Measurements from ENCODE around the gene SLC27A4.

The SLC27A4 gene

DNA sequence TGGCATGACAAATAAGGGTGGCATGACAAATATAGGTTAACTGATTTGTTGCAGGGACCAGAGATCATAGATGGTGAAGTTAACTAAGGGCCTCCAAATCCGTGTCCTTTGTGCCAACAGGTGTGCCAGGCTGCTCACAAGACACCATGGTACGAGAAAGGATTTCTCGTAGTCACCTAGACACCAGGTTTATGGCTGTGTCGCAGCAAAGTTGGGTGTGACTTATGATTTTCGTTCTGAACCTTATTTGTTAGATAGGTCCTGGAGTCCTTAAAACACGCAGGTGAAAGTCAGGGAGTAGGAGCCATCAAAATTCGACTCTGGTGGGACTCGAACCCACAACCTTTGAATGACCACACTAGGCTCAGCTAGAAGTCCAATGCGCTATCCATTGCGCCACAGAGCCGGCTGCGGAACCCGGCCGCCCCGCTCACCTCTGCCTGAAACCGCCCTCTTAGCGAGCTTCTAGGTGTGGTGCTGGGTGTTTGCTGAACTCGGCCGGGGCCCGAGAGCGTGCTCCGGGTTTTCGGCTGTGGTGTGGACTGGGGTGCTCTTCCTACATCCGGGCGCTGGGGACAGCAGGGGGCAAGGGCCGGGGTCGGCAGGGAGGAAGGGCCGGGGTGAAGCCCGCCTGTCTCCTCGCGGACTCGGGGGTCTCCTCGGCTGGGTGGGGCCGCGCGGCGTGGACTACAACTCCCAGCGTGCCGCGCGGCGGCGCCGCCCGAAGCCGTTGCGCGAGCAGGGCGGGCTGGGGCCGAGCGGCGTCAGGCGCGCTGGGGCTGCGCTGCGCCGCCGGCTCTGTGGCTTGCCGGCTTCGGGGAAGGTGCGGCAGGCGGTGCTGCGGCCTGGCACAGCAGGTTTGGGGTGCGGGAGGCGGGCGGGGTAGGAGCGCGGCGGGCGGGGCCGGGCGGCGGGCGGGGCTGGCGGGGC, at the start of gene SLC27A4:
Gene SLC27A4, plus strand, starts transcription at position 767 of the 930 bp plus-strand sequence. CDS start 2,606 bp downstream, outside the sequence.
- DNase-seq (ENCODE audit: low spot score) = peak; percentile 95

GRCh38 chr9:128292009-128292408, 48.3 kb upstream of the SLC27A4 start:
- DNase-seq (ENCODE audit: low spot score) = no peak

DNA sequence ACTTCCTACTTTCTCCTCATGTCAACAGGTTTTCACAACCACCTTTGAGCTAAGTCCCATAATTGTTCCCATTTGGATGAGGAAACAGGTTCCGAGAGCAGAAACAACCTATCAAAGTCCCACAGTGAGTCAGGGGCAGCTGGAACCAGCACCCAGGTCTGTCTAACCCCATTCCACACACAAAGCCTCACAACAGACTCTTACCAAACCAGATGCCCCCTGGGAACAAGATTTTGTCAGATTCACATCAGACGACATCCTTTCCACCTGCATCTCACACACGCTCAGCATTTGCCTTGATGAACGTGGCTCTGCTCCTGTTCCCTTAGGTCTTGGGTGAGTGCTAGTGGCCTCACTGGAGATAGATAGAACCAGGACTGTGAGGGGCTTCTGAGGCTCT, 47.2 kb upstream of the SLC27A4 start:
- no peak for DNase-seq (ENCODE audit: low spot score)

GRCh38 chr9:128294142-128294541, 46.2 kb upstream of the SLC27A4 start:
- DNase-seq (ENCODE audit: low spot score) = no peak

- peak; percentile 5 for DNase-seq (ENCODE audit: low spot score)
These were observed 43.7 kb upstream of the SLC27A4 start for GRCh38 chr9:128296340-128297220.

DNA sequence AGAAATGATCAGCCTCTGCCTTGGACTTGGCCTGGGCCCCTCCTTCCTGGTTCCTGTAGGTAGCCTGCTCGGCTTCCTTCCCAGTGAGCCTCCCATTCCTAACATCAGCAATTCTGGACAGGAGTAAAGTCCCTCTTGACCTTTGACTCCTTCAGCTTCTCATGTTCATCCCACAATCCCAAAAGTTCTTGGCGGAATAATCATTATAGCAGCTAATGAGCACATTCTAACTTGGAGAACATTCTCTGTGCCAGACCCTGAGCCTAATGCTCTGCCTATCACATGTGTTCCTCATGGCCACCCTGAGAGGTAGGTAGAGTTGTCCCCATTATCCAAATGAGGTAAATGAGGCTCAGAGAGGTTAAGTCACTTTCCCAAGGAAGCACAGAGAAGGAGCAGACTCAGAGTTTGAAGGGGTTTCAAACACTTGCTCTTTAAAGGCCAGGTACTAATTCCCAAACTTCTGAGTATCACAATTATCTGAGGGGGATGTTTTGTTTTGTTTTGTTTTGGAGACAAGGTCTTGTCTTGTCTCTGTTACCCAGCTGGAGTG, 43.0 kb upstream of the SLC27A4 start:
- DNase-seq (ENCODE audit: low spot score) = peak; percentile 5

- no peak for DNase-seq (ENCODE audit: low spot score)
These were observed 41.5 kb upstream of the SLC27A4 start for GRCh38 chr9:128298535-128299482.

- DNase-seq (ENCODE audit: low spot score) = peak; percentile 55
These were observed 36.0 kb upstream of the SLC27A4 start for GRCh38 chr9:128304136-128304970.

DNA sequence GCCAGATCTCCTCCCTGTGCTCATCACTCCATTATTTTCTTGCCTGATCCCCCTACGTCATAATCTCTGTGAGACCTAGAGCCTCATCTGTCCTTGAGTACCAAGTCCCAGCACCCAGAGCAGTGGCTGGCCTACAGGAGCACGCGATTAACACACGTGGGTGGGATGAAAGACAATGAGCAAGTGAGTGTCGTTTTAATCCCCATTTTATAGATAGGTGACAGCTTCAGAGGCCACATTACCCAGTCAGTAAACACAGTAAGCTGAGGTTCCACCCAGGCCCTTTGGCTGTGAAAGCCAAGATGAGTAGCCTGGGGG, 35.4 kb upstream of the SLC27A4 start:
- DNase-seq (ENCODE audit: low spot score) = peak; percentile 27

DNA sequence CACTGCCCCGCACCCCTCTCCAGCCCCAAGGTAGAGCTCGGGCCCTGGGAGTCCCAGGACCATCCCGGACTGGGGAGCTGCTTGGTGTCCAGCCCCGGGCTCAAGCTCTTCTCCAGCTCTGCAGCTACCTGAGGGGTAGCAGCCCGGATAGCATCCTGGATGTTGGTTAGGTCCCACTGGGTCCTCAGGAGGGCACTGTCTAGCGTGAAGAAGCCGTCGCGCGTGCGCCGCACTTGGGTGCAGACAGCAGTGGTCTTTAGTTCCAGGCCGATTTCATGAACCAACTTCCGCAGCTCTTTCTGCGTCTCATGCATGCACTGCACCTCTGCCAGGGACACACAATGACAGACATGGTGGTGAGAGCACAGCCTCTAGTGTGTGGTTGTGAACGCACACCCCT, 30.8 kb upstream of the SLC27A4 start:
- no peak for DNase-seq (ENCODE audit: low spot score)

DNA sequence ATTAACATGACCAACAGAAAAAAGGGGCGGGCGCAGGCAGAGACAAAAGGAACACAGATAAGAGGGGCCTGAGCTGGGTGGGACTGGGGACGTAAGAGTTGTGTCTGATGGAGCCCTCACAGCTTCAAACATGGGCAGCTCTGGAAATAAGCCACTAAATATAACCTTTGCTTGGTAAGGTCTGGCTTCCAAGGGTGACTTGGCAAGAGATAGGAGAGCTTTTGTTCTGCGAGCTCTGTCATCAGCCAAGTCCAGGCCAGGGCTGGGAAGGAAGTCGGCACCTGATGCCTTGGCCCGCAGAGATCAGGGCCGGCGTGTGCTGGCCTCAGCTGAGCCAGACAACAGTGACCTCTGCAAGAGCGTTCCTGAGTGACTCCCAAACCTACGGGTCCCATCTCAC, 29.9 kb upstream of the SLC27A4 start:
- no peak for DNase-seq (ENCODE audit: low spot score)

DNA sequence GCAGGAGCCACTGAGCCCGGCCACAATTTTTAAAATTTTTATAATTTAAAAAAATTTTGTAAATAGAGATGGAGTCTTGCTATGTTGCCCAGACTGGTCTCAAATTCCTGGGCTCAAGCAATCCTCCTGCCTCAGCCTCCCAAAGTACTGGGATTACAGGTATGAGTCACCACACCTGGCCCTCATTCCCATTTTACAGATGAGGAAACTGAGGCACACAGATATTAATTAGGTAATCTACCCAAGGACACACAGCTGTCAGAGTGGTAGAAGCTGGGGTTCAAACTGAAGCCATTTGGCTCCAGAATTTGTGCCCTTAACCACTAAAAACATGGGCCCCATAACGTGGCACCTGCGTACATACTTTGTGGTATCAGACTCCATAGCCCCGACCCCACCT, 25.6 kb upstream of the SLC27A4 start:
- DNase-seq (ENCODE audit: low spot score) = no peak

DNA sequence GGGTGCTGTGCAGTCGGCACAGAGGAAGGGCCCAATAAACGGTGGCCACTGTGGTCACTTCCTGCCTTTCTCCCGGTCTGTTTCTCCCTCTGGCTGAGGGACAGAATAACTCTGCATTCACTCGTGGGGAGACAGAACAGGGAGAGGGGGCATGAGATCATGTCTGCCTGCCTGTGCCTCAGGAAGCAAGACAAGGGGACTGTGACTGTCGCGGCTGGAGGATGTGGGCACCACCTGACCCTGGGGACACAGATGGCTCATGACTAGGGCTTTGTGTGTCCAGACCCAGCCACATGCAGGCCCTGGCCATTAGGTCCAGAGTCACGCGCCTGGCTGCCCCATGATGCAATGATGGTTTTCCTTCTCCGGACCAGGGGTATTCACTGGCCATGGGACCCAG, 23.9 kb upstream of the SLC27A4 start:
- DNase-seq (ENCODE audit: low spot score) = no peak

DNA sequence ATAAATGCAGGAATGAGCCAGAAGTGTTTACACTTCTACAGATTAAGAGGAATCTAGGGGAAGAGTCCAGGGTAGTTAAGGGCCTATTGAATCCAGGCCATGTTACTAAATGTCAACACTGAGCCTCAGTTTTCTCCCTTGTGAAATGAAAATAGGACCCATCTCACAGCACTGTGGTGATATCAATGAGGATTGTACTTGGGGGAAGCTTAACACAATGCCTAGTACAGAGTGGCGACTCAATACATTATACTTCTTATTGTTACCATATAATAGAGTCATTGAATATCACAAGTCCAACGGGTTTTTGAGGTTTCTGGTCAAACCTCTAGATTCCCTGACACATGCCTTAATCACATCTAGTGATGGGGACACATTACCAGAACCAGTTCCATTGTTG, 22.7 kb upstream of the SLC27A4 start:
- no peak for DNase-seq (ENCODE audit: low spot score)

GRCh38 chr9:128321343-128321742, 19.0 kb upstream of the SLC27A4 start:
- DNase-seq (ENCODE audit: low spot score) = no peak

GRCh38 chr9:128321879-128322403, 18.4 kb upstream of the SLC27A4 start:
- no peak for DNase-seq (ENCODE audit: low spot score)

DNA sequence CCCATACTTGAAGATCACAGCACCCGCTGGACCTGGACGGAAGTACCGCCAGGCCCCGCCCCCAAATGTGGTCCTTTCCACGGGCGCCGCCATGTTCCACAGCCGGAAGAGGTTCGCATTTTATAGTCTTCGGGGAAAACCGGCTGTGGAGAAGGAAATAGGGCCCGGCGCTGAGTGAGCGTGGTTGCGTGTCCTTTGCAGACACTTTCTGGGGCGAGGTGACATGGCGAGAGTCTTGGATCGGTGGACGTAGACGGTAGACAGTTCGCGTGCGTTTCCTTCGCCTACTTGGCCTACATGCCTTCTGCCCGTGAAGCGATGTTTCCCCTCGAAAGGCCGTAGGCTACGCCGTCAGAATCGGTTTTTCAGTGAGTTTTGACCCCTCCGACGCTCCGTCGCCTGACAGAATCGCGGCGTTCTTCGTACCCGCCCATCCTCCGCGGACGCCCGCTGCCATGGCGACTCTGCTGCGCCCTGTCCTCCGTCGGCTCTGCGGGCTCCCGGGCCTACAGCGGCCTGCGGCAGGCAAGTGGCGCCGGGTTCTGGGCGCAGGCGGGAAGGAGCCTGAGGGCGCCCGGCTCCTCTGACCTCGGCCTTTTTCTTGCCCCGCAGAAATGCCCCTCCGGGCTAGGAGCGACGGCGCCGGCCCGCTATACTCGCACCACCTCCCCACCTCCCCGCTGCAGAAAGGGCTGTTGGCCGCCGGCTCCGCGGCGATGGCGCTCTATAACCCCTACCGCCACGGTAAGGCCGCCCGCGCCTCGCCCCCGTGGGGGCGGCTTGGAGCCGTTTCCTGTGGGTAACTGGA, 17.7 kb upstream of the SLC27A4 start, which contains the start of the genes COQ4 and TRUB2:
Gene COQ4, plus strand, starts transcription at position 436 of the 808 bp plus-strand sequence. Its CDS starts 20 bp downstream, at position 456.
Gene TRUB2, minus strand, starts transcription at position 44 of the 808 bp plus-strand sequence. Its CDS starts 39 bp downstream, at position 5.
- peak; percentile 96 for DNase-seq (ENCODE audit: low spot score)

GRCh38 chr9:128323212-128323730, 17.1 kb upstream of the SLC27A4 start:
- DNase-seq (ENCODE audit: low spot score) = peak; percentile 35

- no peak for DNase-seq (ENCODE audit: low spot score)
These were observed 16.5 kb upstream of the SLC27A4 start for GRCh38 chr9:128323791-128324190.

All from AG20443 (cell line).